Measurements from ENCODE around the gene SMCO2. TPM values are rescaled to one million over a fixed set of nuclear protein-coding genes. Genes with fewer than 3 reads are reported as not detected.

SMCO2 gene
- total and polyA plus RNA-seq, 2 of the 4 experiments (the other 2 are of a cell fraction), result 0.19 TPM; not detected in 1

DNA sequence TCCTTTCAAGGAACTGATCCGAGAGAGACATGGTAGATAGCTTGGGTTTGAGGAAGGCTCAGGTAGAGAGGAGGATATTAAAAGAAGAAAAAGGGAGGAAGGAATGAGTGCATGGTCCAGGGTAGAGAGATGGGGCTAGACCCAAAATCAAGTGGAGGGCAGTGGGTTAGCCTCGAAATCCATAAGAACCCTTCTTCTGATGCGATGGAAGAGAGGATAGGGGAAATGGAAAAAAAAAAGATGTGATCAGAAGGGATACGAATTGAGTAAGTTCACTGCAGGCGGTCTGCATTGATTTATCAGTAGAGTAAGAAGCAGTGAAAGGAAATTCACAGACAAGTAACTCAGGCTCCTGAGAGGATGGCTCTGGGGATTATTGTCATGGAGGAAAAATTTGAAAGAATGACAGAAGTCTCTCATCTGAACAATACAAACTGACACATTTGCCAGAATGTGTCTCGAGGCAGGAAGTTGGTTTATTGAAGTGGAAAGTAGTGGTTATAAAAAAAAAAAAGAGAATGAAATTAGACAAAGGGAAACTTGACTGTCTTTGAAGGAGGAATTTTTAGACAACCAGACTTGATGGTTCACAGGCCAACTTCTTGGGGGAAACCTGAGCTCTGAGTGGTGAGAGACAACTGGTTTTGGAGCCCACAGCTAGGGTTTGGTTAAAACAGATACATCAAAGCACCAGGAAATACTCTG, 87.7 kb downstream of the SMCO2 start:
- Histone ChIP-seq H3K79me1 (ENCODE audit: low read depth in 1 of 2, low read length in 2 of 2) (peaks cover 56 to 91% of the 10 kb centered on the region in 2 experiments), H3K14ac (replicated peaks; ENCODE audit: low read depth, low read length) (no peak overlapping the region; the same call in 1 of the 2 replicates), H2BK120ac (ENCODE audit: low read depth, low read length) (no peak overlapping the region), H3K18ac (ENCODE audit: low read depth, low read length) (no peak overlapping the region), H2BK5ac (ENCODE audit: low read depth, low read length, poor library complexity, severe bottlenecking) (no peak overlapping the region), H3K9me1 (ENCODE audit: insufficient read depth, low read length) (peaks cover 17% of the 10 kb centered on the region), H3K56ac (ENCODE audit: extremely low read depth, insufficient read depth, low read length) (no peak overlapping the region), H4K5ac (ENCODE audit: low read depth, low read length) (no peak overlapping the region), H4K8ac (ENCODE audit: low read depth in 2 of 2, low read length in 2 of 2) (no peak overlapping the region), H2AK9ac (replicated peaks; ENCODE audit: low read depth, low read length, poor library complexity) (no peak overlapping the region), H3K36me3 (ENCODE audit: control insufficient read depth, insufficient read depth, low read length) (peaks cover 2% of the 10 kb centered on the region; the same call in 1 of the 2 replicates), H2AK5ac (ENCODE audit: low read depth, low read length) (no peak overlapping the region), H4K91ac (ENCODE audit: insufficient read depth, low read depth, low read length) (no peak overlapping the region), H4K20me1 (ENCODE audit: insufficient read depth, low read length) (peaks cover 54% of the 10 kb centered on the region; the same call in 1 of the 2 replicates), H3K9me3 (ENCODE audit: control insufficient read depth, insufficient read depth, low read length) (no peaks in the 10 kb centered on the region), H3K4me3 (ENCODE audit: insufficient read depth, low read depth, low read length) (no peak overlapping the region), H3K4me2 (ENCODE audit: low read depth, low read length) (no peak overlapping the region), H3K23ac (ENCODE audit: low read depth, low read length) (no peak overlapping the region), H2BK15ac (ENCODE audit: low read depth, low read length) (no peak overlapping the region), H3K4me1 (ENCODE audit: control insufficient read depth, insufficient read depth, low read length) (peaks cover 9% of the 10 kb centered on the region), H2BK20ac (ENCODE audit: low read depth, low read length) (no peak overlapping the region), H3K9ac (ENCODE audit: low read depth, low read length) (no peak overlapping the region), H3K4ac (ENCODE audit: low read depth, low read length) (no peak overlapping the region), H3K27me3 (ENCODE audit: control insufficient read depth, insufficient read depth, low read length) (no peaks in the 10 kb centered on the region), H3K27ac (ENCODE audit: insufficient read depth, low read length) (no peak overlapping the region), H2AFZ (replicated peaks; ENCODE audit: low read length, poor library complexity) (no peak overlapping the region)
- no TSS peak for BruUV-seq (replicated peaks)
- dilution Hi-C loops (cut with HindIII; ENCODE audit: low sequenced_read_pairs, unreplicated experiment), result no loop called here
- ChIA-PET POLR2A (ENCODE audit: unreplicated experiment) (no interaction called here), CTCF (no interaction called here)
- ATAC-seq (ENCODE audit: low read depth) (no peak), DNase-seq (no peak)
- 97 to 100% methylated on average over 1 to 5 of the region's 6 CpGs for WGBS, 2 experiments (ENCODE audit: extremely low coverage in 2 of 2, insufficient read length in 1 of 2)
- intact Hi-C loops (cut with micrococcal nuclease), result no loop called here
- no peak for TF ChIP-seq MAZ (IDR thresholded peaks at IDR 0.05; ENCODE audit: borderline replicate concordance, low read depth, low read length)
- no peak for TF ChIP-seq RFX5 (IDR thresholded peaks at IDR 0.05; ENCODE audit: low read depth, low read length)
- TF ChIP-seq RAD21 (IDR thresholded peaks at IDR 0.05; ENCODE audit: low read length), result no peak
- TF ChIP-seq, protein P1, sequence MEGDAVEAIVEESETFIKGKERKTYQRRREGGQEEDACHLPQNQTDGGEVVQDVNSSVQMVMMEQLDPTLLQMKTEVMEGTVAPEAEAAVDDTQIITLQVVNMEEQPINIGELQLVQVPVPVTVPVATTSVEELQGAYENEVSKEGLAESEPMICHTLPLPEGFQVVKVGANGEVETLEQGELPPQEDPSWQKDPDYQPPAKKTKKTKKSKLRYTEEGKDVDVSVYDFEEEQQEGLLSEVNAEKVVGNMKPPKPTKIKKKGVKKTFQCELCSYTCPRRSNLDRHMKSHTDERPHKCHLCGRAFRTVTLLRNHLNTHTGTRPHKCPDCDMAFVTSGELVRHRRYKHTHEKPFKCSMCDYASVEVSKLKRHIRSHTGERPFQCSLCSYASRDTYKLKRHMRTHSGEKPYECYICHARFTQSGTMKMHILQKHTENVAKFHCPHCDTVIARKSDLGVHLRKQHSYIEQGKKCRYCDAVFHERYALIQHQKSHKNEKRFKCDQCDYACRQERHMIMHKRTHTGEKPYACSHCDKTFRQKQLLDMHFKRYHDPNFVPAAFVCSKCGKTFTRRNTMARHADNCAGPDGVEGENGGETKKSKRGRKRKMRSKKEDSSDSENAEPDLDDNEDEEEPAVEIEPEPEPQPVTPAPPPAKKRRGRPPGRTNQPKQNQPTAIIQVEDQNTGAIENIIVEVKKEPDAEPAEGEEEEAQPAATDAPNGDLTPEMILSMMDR (conservative IDR thresholded peaks at IDR 0.05; ENCODE audit: low read depth, low read length), result no peak
- no peak for TF ChIP-seq CEBPB (IDR thresholded peaks at IDR 0.05; ENCODE audit: low read depth, low read length)
- TF ChIP-seq SMC3 (IDR thresholded peaks at IDR 0.05; ENCODE audit: low read depth, low read length), result no peak
- in situ Hi-C loops (cut with MboI; ENCODE audit: low sequenced_read_pairs), result no loop called here
